ENCODE measurements around the gene SPATA21.

GRCh38 chr1:16409536-16410152 is 27.6 kb downstream of the SPATA21 start:
- TF ChIP-seq CTCF (IDR thresholded peaks at IDR 0.05) (no peak), ZFX (IDR thresholded peaks at IDR 0.05; ENCODE audit: borderline replicate concordance) (no peak)

Data from 22Rv1 (cell line).